Activated naive CD4-positive, alpha-beta T cell treated with anti-CD3 and anti-CD28 coated beads, Interleukin-2, amount 10 ng/mL, durations not matched to agents 7 days and 5 days (primary cell): ENCODE data around the gene CDH13.

Source experiments
- CTCF ChIA-PET: fragments of 350-600 bp; sonication (Branson Sonifier 250); formaldehyde crosslinking; loops from one replicate; lab custom pipeline; 2021; ENCODE audit warnings: antibody characterized with exemption; lab: Charles Lee
- DNase-seq: peaks from one replicate; pipeline ENCODE4 v3.0.0-alpha.2; 2020
- H3K27ac Mint-ChIP-seq: one replicate; pipeline ENCODE4 v1.8.0; 2021; ENCODE audit warnings: mild to moderate bottlenecking, moderate library complexity, mixed read lengths
- H3K27me3 Mint-ChIP-seq: one replicate; pipeline ENCODE4 v1.8.0; 2021; ENCODE audit warnings: mild to moderate bottlenecking, mixed read lengths
- H3K36me3 Mint-ChIP-seq: one replicate; pipeline ENCODE4 v1.8.0; 2021; ENCODE audit warnings: mixed read lengths
- H3K4me1 Mint-ChIP-seq: one replicate; pipeline ENCODE4 v1.8.0; 2021; ENCODE audit warnings: mixed read lengths
- H3K4me3 Mint-ChIP-seq: one replicate; pipeline ENCODE4 v1.8.0; 2021; ENCODE audit warnings: mild to moderate bottlenecking, moderate library complexity, mixed read lengths
- H3K9me3 Mint-ChIP-seq: one replicate; pipeline ENCODE4 v1.8.0; 2021; ENCODE audit warnings: mixed read lengths

CDH13 gene

GRCh38 chr16:83404261-83404660 is 777.5 kb downstream of the CDH13 start:
- CTCF ChIA-PET = no interaction called here
- peaks cover 5% of the 10 kb centered on the region for H3K9me3 Mint-ChIP-seq
- H3K4me3 Mint-ChIP-seq = no peak overlapping the region
- H3K27me3 Mint-ChIP-seq = no peaks in the 10 kb centered on the region
- H3K4me1 Mint-ChIP-seq = no peaks in the 10 kb centered on the region
- DNase-seq = no peak
- no peaks in the 10 kb centered on the region for H3K36me3 Mint-ChIP-seq
- no peak overlapping the region for H3K27ac Mint-ChIP-seq

- no peak overlapping the region for H3K4me3 Mint-ChIP-seq
- no peak for DNase-seq
- no peaks in the 10 kb centered on the region for H3K27me3 Mint-ChIP-seq
- no peak overlapping the region for H3K27ac Mint-ChIP-seq
- CTCF ChIA-PET = no interaction called here
- no peaks in the 10 kb centered on the region for H3K36me3 Mint-ChIP-seq
- no peaks in the 10 kb centered on the region for H3K9me3 Mint-ChIP-seq
- H3K4me1 Mint-ChIP-seq = no peaks in the 10 kb centered on the region
These were observed 781.2 kb downstream of the CDH13 start for GRCh38 chr16:83407928-83408327.

DNA sequence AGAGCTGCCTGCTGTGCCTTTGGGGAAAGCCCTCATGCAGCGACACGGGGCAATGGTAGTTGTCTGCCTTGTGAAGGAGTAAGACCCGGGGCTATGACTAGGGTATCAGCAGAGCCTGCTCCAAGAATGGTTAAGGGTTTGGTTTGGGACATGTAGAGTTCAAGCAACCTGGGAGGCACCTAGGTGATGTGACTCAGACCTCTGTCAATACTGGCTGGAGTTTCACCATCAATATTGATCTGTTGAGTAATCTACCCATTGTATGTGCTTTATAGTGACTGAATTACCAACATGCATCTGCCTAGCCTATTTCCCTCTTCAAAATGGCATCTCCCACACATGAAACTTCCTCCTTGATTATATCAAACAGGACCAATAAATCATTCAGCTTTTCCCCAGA is 782.6 kb downstream of the CDH13 start:
- Mint-ChIP-seq H3K36me3 (no peaks in the 10 kb centered on the region), H3K27ac (no peak overlapping the region), H3K4me3 (no peak overlapping the region), H3K9me3 (no peaks in the 10 kb centered on the region), H3K27me3 (no peaks in the 10 kb centered on the region), H3K4me1 (no peaks in the 10 kb centered on the region)
- no peak for DNase-seq
- CTCF ChIA-PET = no interaction called here

DNA sequence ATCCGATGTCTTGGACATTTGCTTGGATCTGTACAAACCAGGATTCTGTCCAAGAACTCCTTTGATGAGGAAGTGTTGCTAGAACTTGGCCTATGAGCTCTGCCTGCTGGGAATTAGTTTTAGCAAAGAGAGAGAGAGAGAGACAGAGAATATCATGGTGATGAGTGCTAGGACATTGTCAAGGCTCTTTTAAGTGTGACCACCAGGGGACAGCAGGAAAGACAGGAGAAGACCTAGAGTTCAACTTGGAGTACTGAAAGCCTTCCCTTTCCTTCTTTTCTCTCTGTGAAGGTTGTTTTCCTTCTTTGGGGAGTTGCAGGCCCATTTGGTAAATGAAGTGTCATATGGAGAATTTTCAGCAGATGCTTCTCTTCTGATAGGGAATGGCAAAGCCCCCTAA is 791.8 kb downstream of the CDH13 start:
- Mint-ChIP-seq H3K9me3 (peaks cover 3% of the 10 kb centered on the region), H3K4me1 (no peaks in the 10 kb centered on the region), H3K36me3 (no peaks in the 10 kb centered on the region), H3K27ac (no peak overlapping the region), H3K27me3 (no peaks in the 10 kb centered on the region), H3K4me3 (no peak overlapping the region)
- CTCF ChIA-PET = no interaction called here
- DNase-seq = no peak

- Mint-ChIP-seq H3K4me3 (no peak overlapping the region), H3K27me3 (no peaks in the 10 kb centered on the region), H3K27ac (no peak overlapping the region), H3K9me3 (peaks cover 3% of the 10 kb centered on the region), H3K36me3 (no peaks in the 10 kb centered on the region), H3K4me1 (no peaks in the 10 kb centered on the region)
- CTCF ChIA-PET = interaction anchor here (1.3 kb wide), 1 partner anchor 27 kb away, joined by 3 read pairs; no protein-coding TSS in a partner anchor
- no peak for DNase-seq
These were observed 793.5 kb downstream of the CDH13 start for GRCh38 chr16:83420206-83420760.

DNA sequence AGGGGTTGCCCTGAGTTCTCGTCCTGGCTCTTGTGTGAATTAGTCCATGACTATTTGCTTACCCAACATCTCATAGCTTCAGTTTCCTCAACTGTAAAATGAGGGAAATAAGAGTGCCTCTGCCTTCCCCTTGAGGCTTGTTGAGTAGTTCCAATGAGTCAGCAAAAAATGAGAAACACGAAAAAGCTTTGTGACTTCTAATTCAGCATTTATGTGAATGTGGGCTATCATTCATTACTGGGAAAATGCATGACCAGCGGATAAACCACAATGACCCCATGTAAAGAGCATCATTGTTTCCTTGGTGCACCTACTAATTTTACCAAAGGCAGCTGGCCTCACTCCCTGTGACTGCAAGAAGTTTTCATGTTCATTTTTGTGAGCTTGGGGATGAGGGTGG is 806.4 kb downstream of the CDH13 start:
- H3K27me3 Mint-ChIP-seq = no peaks in the 10 kb centered on the region
- no peak overlapping the region for H3K27ac Mint-ChIP-seq
- CTCF ChIA-PET = interaction anchor here (2.0 kb wide), 1 partner anchor 13 kb away, joined by 6 read pairs; no protein-coding TSS in a partner anchor
- DNase-seq = no peak
- no peaks in the 10 kb centered on the region for H3K4me1 Mint-ChIP-seq
- no peaks in the 10 kb centered on the region for H3K36me3 Mint-ChIP-seq
- no peak overlapping the region for H3K4me3 Mint-ChIP-seq
- H3K9me3 Mint-ChIP-seq = peaks cover 12% of the 10 kb centered on the region

DNA sequence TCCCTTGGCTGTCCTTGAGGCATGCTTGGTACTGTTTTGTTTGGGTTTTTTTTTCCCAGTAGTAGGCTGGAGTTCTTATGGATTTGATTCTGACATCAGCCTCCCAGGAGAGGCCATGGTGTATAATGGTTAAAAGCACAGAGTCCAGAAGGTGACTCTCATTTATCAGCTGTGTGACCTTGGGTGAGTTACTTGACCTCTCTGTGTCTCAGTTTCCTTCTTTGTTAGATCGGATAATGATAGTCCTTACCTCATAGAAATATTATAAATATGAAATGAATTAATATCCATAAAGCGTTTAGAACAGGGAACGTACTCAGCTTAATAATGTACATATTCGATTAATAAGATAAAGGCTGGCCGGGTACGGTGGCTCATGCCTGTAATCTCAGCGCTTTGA is 810.3 kb downstream of the CDH13 start:
- H3K27me3 Mint-ChIP-seq = no peaks in the 10 kb centered on the region
- H3K9me3 Mint-ChIP-seq = peaks cover 5% of the 10 kb centered on the region
- H3K4me1 Mint-ChIP-seq = no peaks in the 10 kb centered on the region
- no peaks in the 10 kb centered on the region for H3K36me3 Mint-ChIP-seq
- CTCF ChIA-PET = no interaction called here
- H3K4me3 Mint-ChIP-seq = no peak overlapping the region
- no peak for DNase-seq
- H3K27ac Mint-ChIP-seq = no peak overlapping the region

GRCh38 chr16:83438326-83438725 is 811.6 kb downstream of the CDH13 start:
- no peak for DNase-seq
- H3K36me3 Mint-ChIP-seq = no peaks in the 10 kb centered on the region
- no peak overlapping the region for H3K4me3 Mint-ChIP-seq
- H3K4me1 Mint-ChIP-seq = no peaks in the 10 kb centered on the region
- CTCF ChIA-PET = no interaction called here
- no peaks in the 10 kb centered on the region for H3K27me3 Mint-ChIP-seq
- no peak overlapping the region for H3K27ac Mint-ChIP-seq
- peaks cover 5% of the 10 kb centered on the region for H3K9me3 Mint-ChIP-seq

DNA sequence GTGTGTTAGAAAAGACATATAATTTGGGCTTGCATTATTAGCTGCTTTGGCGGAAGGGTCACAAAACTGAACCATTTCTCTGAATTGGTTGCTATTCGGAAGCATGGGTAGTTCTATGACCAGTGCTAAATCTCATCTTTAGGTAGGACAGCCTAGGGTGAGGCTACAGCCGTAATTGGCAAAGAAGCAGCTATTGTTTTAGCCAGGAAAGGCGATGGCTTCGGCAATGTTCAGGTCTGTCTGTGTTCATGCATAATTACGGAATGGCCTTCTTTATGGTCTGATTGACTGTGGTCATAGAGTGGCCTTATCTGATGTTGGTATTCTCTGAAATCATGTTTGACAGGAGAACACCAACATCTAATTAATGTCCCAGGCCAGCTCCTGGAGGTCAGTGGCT is 812.6 kb downstream of the CDH13 start:
- H3K4me1 Mint-ChIP-seq = no peaks in the 10 kb centered on the region
- H3K27me3 Mint-ChIP-seq = no peaks in the 10 kb centered on the region
- CTCF ChIA-PET = interaction anchor here (0.6 kb wide), 1 partner anchor 572 kb away, joined by 3 read pairs; no protein-coding TSS in a partner anchor
- H3K27ac Mint-ChIP-seq = no peak overlapping the region
- no peak for DNase-seq
- peaks cover 5% of the 10 kb centered on the region for H3K9me3 Mint-ChIP-seq
- no peak overlapping the region for H3K4me3 Mint-ChIP-seq
- H3K36me3 Mint-ChIP-seq = no peaks in the 10 kb centered on the region

- no peak overlapping the region for H3K27ac Mint-ChIP-seq
- H3K36me3 Mint-ChIP-seq = no peaks in the 10 kb centered on the region
- no peak overlapping the region for H3K4me3 Mint-ChIP-seq
- DNase-seq = no peak
- H3K4me1 Mint-ChIP-seq = no peaks in the 10 kb centered on the region
- no peaks in the 10 kb centered on the region for H3K9me3 Mint-ChIP-seq
- CTCF ChIA-PET = no interaction called here
- H3K27me3 Mint-ChIP-seq = no peaks in the 10 kb centered on the region
These were observed 814.7 kb downstream of the CDH13 start for GRCh38 chr16:83441517-83441916.

DNA sequence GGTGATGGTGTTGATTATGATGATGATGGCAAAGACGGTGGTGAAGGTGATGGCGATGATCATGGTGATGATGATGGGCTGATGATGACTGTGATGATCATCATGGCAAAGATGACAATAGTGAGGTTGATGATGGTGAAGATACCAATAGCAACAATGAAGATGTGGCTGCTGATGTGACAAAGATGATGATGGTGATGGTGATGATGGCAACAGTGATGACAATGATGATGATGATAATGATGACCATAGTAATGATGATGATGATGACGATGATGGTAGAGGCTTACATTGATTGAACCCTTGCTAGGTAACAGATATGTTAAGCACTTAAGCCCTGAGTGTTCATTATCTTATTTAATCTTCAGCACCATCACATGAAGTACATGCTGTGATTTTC is 817.2 kb downstream of the CDH13 start:
- H3K4me1 Mint-ChIP-seq = no peaks in the 10 kb centered on the region

DNA sequence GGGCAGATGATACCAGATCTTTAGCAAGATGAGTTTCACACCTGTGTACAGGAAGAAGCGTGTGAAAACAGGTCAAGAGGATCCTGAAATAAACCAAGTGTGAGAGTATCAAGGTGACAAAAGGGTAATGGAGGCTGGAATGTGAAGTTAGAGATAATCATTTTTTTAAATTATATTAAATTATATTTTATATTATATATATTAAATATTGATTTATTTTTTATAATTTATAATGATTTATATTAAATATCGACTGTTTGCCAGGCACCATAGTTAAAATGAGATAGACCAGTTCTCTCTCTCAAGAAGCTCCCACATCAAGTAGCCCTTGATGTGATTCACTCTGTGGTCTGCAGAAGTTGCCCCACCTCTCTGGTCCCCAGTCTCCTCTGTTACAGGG is 820.8 kb downstream of the CDH13 start:
- DNase-seq = no peak
- Mint-ChIP-seq H3K4me3 (no peak overlapping the region), H3K27me3 (no peaks in the 10 kb centered on the region), H3K9me3 (no peaks in the 10 kb centered on the region), H3K36me3 (no peaks in the 10 kb centered on the region), H3K27ac (no peak overlapping the region), H3K4me1 (no peaks in the 10 kb centered on the region)
- CTCF ChIA-PET = interaction anchor here (1.1 to 2.5 kb wide), 3 partner anchors 15 to 75 kb away, joined by 3 to 6 read pairs (median 3); no protein-coding TSS in a partner anchor

More for the DNA sequence above, 817.2 kb downstream of the CDH13 start:
- H3K9me3 Mint-ChIP-seq = no peaks in the 10 kb centered on the region
- CTCF ChIA-PET = no interaction called here
- no peaks in the 10 kb centered on the region for H3K36me3 Mint-ChIP-seq
- no peak overlapping the region for H3K4me3 Mint-ChIP-seq
- no peak for DNase-seq
- H3K27me3 Mint-ChIP-seq = no peaks in the 10 kb centered on the region
- no peak overlapping the region for H3K27ac Mint-ChIP-seq

GRCh38 chr16:83449861-83450260 is 823.1 kb downstream of the CDH13 start:
- H3K4me1 Mint-ChIP-seq = no peaks in the 10 kb centered on the region
- H3K9me3 Mint-ChIP-seq = no peaks in the 10 kb centered on the region
- no peak for DNase-seq
- CTCF ChIA-PET = no interaction called here
- no peak overlapping the region for H3K27ac Mint-ChIP-seq
- no peaks in the 10 kb centered on the region for H3K36me3 Mint-ChIP-seq
- H3K27me3 Mint-ChIP-seq = no peaks in the 10 kb centered on the region
- H3K4me3 Mint-ChIP-seq = no peak overlapping the region

- no peaks in the 10 kb centered on the region for H3K4me1 Mint-ChIP-seq
- H3K4me3 Mint-ChIP-seq = no peak overlapping the region
- H3K36me3 Mint-ChIP-seq = no peaks in the 10 kb centered on the region
- CTCF ChIA-PET = interaction anchor here (0.8 kb wide), 1 partner anchor 9 kb away, joined by 3 read pairs; no protein-coding TSS in a partner anchor
- no peaks in the 10 kb centered on the region for H3K27me3 Mint-ChIP-seq
- peaks cover 5% of the 10 kb centered on the region for H3K9me3 Mint-ChIP-seq
- no peak for DNase-seq
- no peak overlapping the region for H3K27ac Mint-ChIP-seq
These were observed 827.2 kb downstream of the CDH13 start for GRCh38 chr16:83453977-83454376.

GRCh38 chr16:83455716-83456115 is 828.9 kb downstream of the CDH13 start:
- Mint-ChIP-seq H3K36me3 (no peaks in the 10 kb centered on the region), H3K27me3 (no peaks in the 10 kb centered on the region), H3K4me1 (no peaks in the 10 kb centered on the region), H3K9me3 (peaks cover 5% of the 10 kb centered on the region), H3K4me3 (no peak overlapping the region), H3K27ac (no peak overlapping the region)
- DNase-seq = no peak
- CTCF ChIA-PET = no interaction called here
